GM19395 (cell line): Measurements from ENCODE around the gene LMF1.

Experiments used
- ATAC-seq: cut with Tn5 transposase; IDR thresholded peaks from one replicate; pipeline ENCODE4 v1.9.1; 2021; ENCODE audit warnings: mild to moderate bottlenecking, moderate library complexity; ENCODE audit not compliant: unreplicated experiment

LMF1 gene

GRCh38 chr16:986411-986810 lies 15.6 kb upstream of the LMF1 start:
- no peak for ATAC-seq

- no peak for ATAC-seq
Observed at GRCh38 chr16:985646-986400, 15.0 kb upstream of the LMF1 start.

- ATAC-seq = no peak
Observed at GRCh38 chr16:984736-985636, 14.2 kb upstream of the LMF1 start.

- no peak for ATAC-seq
Observed at GRCh38 chr16:984121-984694, 13.4 kb upstream of the LMF1 start.

GRCh38 chr16:983044-984030 lies 12.6 kb upstream of the LMF1 start:
- ATAC-seq = no peak

GRCh38 chr16:982145-983043 lies 11.6 kb upstream of the LMF1 start:
- ATAC-seq = no peak

GRCh38 chr16:981695-982144 lies 10.9 kb upstream of the LMF1 start, which contains the start of gene SOX8:
SOX8 (plus strand) TSS chr16:981770; CDS start chr16:981923, 153 bp downstream.
- no peak for ATAC-seq

- no peak for ATAC-seq
Observed at GRCh38 chr16:980595-980854, 9.7 kb upstream of the LMF1 start.

GRCh38 chr16:979859-980594 lies 9.2 kb upstream of the LMF1 start:
- ATAC-seq = no peak

- ATAC-seq = no peak
Observed at GRCh38 chr16:979147-979546, 8.4 kb upstream of the LMF1 start.

GRCh38 chr16:978403-978802 lies 7.6 kb upstream of the LMF1 start:
- no peak for ATAC-seq

- no peak for ATAC-seq
Observed at GRCh38 chr16:977896-978295, 7.1 kb upstream of the LMF1 start.

GRCh38 chr16:977081-977701 lies 6.4 kb upstream of the LMF1 start:
- no peak for ATAC-seq

GRCh38 chr16:976389-976931 lies 5.7 kb upstream of the LMF1 start:
- ATAC-seq = no peak

GRCh38 chr16:975291-975690 lies 4.5 kb upstream of the LMF1 start:
- ATAC-seq = no peak

- ATAC-seq = no peak
Observed at GRCh38 chr16:974611-975261, 4.0 kb upstream of the LMF1 start.

- ATAC-seq = no peak
Observed at GRCh38 chr16:974001-974601, 3.3 kb upstream of the LMF1 start.
